GM04503 (cell line): ENCODE data around the gene CKS1B.

ENCODE experiments used
- DNase-seq: peaks from one replicate; pipeline ENCODE4 v3.0.0-alpha.2; 2012; ENCODE audit warnings: low read depth

Gene CKS1B

GRCh38 chr1:155015527-155016230, 41.2 kb downstream of the CKS1B start:
- no peak for DNase-seq

DNA sequence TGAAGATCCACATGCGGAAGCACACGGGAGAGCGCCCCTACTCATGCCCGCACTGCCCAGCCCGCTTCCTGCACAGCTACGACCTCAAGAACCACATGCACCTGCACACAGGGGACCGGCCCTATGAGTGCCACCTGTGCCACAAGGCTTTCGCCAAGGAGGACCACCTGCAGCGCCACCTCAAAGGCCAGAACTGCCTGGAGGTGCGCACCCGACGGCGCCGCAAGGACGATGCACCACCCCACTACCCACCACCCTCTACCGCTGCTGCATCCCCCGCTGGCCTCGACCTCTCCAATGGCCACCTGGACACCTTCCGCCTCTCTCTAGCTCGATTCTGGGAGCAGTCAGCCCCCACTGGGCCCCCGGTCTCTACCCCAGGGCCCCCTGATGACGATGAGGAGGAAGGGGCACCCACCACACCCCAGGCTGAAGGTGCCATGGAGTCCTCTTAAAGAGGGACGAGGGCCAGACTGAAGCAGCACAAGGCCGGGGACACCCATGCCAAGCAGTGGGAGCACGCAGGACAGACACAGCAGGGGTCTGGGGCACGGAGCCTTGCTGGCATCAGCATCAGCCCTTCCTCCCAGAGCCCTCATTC, 41.9 kb downstream of the CKS1B start:
- DNase-seq = no peak

DNA sequence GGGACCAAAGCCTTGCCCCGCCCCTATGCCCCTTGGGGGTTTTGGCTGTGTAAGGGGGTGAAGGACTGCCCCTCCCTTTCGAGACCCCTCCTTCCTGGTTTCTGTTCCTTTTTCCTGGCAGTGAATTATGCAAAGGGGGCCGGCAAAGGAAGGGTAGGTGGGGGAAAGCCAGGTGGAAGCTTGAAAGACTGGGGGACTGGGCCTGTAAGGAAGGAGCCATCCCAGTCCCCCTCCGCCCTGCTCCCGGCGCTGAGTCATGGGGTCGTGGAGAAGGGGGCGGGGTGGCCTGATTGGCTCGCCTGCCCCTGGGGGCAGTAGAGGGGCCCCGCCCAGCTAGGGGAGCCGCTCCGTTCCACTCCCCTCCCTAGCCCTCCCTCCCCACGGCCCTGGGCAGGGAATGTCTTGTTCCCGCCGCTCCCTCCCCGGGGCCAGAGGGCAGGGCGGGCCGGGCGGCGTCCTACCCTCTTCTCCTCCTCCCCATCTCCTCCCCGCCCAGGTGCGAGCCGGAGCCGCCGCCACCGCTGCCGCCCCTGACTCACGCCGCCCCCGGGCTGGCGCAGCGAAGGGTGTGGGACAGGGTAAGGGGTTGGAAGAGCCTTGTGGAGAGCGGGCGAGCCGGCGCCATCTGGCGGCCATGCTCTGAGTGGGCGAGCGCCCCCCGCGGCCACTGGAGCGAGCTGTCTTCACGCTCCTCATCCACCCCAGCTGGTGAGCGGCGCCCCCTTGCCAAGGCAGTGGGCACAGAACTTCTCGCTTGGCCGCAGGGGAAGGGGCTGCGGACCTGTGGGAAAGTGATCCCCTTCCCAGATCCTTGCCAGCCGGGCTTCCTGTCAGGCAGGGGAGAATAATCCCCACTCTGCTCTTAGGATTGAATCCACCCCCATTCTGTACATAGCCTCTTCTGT, 42.8 kb downstream of the CKS1B start:
- no peak for DNase-seq

GRCh38 chr1:155017946-155018316, 43.5 kb downstream of the CKS1B start:
- no peak for DNase-seq

GRCh38 chr1:155018617-155019348, 44.3 kb downstream of the CKS1B start:
- no peak for DNase-seq

DNA sequence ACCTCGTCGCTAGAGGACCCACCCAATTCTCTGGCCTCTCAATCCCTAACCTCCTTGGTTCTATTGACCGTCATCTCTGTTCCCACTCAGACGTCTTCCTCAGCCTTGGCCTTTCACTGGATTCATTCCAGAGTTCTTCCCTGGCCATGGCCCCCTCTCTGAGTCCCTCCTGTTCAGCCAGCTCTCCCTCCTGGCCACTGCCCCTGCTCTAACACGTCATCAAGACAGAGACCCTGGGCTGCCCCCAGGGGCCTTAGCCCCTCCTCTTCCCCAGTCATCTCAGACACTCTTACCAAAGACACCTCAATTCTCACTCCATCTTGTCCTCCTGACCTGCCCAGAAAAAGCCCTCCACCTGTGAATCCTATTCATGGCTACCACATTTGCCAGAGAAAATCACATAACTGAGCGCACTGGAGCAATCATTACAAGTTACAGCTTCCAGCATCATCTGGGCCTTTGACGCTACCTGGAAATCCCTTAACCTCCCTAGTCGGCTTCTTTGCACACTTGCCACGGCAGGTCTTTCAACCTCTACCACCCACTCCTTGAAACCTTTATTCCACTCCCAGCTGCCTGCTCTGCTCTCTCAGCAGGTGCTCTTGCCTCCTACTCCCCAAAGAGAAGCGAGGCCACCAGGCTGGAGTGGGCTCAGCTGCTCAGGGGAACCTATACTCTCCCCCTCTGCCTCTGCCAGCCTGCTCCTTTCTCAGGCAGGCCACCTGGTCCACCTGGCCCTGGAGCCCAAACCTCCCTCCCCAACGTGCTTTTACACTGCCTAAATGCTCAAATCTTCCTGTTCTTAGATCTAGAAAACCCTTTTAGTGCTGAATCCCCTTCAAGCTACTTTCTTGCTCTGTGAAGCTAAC, 45.1 kb downstream of the CKS1B start:
- no peak for DNase-seq

DNA sequence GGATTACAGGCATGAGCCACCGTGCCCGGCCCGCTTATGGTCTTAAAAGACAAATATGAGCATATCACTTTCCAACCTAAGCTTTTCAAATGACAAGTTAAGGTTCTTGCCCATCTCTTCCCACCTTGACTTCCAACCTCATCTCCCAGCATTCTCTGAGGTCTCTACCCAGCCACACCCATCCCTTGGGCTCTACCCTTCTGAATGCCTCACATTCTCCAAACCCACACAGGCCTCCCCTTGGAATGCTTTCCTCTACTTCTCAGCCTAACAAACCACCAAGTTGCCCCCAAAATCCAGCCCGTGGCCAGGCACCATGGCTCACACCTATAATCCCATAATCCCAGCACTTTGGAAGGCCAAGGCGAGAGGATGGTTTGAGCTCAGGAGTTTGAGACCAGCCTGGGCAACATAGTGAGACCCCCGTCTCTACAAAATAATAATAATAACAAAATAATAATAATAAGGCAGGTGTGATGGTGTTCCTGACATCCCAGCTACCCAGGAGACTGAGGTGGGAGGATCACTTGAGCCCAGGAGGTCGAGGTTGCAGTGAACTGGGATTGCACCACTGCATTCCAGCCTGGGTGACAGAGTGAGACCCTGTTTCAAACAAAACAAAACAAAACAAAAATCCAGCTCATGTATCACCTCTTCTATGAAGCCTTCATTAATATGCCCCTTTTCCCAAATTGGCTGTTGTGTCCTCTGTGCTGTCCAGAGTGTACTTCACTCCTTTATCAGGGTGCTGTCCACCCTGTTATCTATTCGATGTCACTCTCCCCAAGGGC, 47.9 kb downstream of the CKS1B start:
- DNase-seq = no peak

- DNase-seq = no peak
These were observed 48.4 kb downstream of the CKS1B start for GRCh38 chr1:155022927-155023236.

GRCh38 chr1:155023627-155024026, 49.1 kb downstream of the CKS1B start:
- no peak for DNase-seq

GRCh38 chr1:155024315-155024714, 49.8 kb downstream of the CKS1B start:
- no peak for DNase-seq

DNA sequence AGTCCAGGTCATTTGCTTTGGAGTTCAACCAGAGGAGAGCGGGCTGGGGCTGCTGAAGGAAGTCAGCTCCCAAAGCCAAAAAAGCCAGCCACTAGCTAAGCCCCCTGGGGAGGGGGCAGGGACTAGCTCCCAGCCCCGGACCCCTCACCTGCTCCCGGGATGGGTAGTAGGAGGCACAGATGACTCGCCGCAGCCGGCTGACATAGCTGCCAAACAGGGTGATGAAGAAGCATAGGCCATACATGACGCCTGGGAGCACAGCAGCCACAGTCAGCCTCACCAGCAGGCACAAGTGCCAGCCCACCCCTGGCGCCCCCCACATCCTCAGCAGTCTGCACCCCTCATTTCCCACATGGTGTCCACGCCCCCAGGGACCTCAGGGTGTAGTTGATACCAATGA, 51.7 kb downstream of the CKS1B start:
- no peak for DNase-seq

- DNase-seq = no peak
These were observed 52.1 kb downstream of the CKS1B start for GRCh38 chr1:155026588-155026987.
